ENCODE data around the gene WAC. TPM values are rescaled to one million over a fixed set of nuclear protein-coding genes. Genes with fewer than 3 reads are reported as not detected.
"Not testable (repeated sequence)": the region's sequence is repeated elsewhere in the genome, so short reads cannot be mapped to it uniquely, and the experiment has no call there.

WAC gene
- 125 and 130 TPM in 2 replicates for total RNA-seq (2021)
- Bru-seq, nascent RNA, result percentile 98 among the genes with signal in this experiment
- BruChase-seq, experiment 1, labeled RNA remaining after a 2-hour chase, result percentile 97 among the genes with signal in this experiment
- BruChase-seq, experiment 2, labeled RNA remaining after a 6-hour chase, result percentile 94 among the genes with signal in this experiment
- long read RNA-seq, full-length matches to known transcripts, result 42 of 80 reads
- long read RNA-seq, partial matches to known transcripts, result 15 of 80 reads
- long read RNA-seq, other reads (novel, unspliced or antisense), result 23 of 80 reads

- intact Hi-C loops (cut with micrococcal nuclease; ENCODE audit: unreplicated experiment), result loop anchor here (5.0 kb wide), 1 partner anchor 100 kb away; no protein-coding TSS in a partner anchor
- Histone ChIP-seq H3K4me3 (ENCODE audit: low read depth, low read length, poor library complexity, severe bottlenecking) (peak within 1 kb of the TSS; percentile 76), H3K36me3 (ENCODE audit: insufficient read depth, low read length, poor library complexity, severe bottlenecking) (peaks cover 33% of the 10 kb centered on the region), H3K27ac (ENCODE audit: low read depth, low read length, poor library complexity, severe bottlenecking) (peak within 1 kb of the TSS; percentile 99), H3K9me3 (ENCODE audit: low read depth, low read length, poor library complexity, severe bottlenecking) (no peaks in the 10 kb centered on the region), H3K27me3 (replicated peaks; ENCODE audit: insufficient read depth, low read depth, low read length, poor library complexity) (no peaks in the 10 kb centered on the region), H3K4me1 (ENCODE audit: insufficient read depth, low read length, poor library complexity, severe bottlenecking) (peaks cover 22% of the 10 kb centered on the region)
- BruUV-seq (replicated peaks), result no TSS peak
- ChIA-PET POLR2A (ENCODE audit: low non-redundant PET) (interaction anchor here (0.7 kb wide), 1 partner anchor 96 kb away, joined by 3 read pairs; no protein-coding TSS in a partner anchor), CTCF (no interaction called here)
- peak; percentile 97 for DNase-seq (ENCODE audit: low spot score)
- TF ChIP-seq EZH2 (IDR thresholded peaks at IDR 0.05; ENCODE audit: borderline replicate concordance, low read depth, low read length, poor library complexity, severe bottlenecking) (no peak), CTCF (conservative IDR thresholded peaks at IDR 0.05; ENCODE audit: low read depth, low read length) (no peak)
Observed at GRCh38 chr10:28532337-28533185, at the start of gene WAC. TSS of gene WAC (plus strand) at chr10:28533118. CDS start at chr10:28533580, 462 bp downstream.

- Histone ChIP-seq H3K27ac (ENCODE audit: low read depth, low read length, poor library complexity, severe bottlenecking) (no peak overlapping the region), H3K27me3 (replicated peaks; ENCODE audit: insufficient read depth, low read depth, low read length, poor library complexity) (no peaks in the 10 kb centered on the region), H3K4me3 (ENCODE audit: low read depth, low read length, poor library complexity, severe bottlenecking) (no peak overlapping the region), H3K9me3 (ENCODE audit: low read depth, low read length, poor library complexity, severe bottlenecking) (no peaks in the 10 kb centered on the region), H3K4me1 (ENCODE audit: insufficient read depth, low read length, poor library complexity, severe bottlenecking) (no peaks in the 10 kb centered on the region), H3K36me3 (ENCODE audit: insufficient read depth, low read length, poor library complexity, severe bottlenecking) (no peaks in the 10 kb centered on the region)
- CTCF ChIA-PET, result no interaction called here
- no peak for DNase-seq (ENCODE audit: low spot score)
- TF ChIP-seq CTCF (conservative IDR thresholded peaks at IDR 0.05; ENCODE audit: low read depth, low read length) (no peak), EZH2 (IDR thresholded peaks at IDR 0.05; ENCODE audit: borderline replicate concordance, low read depth, low read length, poor library complexity, severe bottlenecking) (no peak)
- POLR2A ChIA-PET (ENCODE audit: low non-redundant PET), result no interaction called here
- no TSS peak for BruUV-seq (replicated peaks)
- intact Hi-C loops (cut with micrococcal nuclease; ENCODE audit: unreplicated experiment), result no loop called here
Observed at GRCh38 chr10:28489206-28489605, 43.7 kb upstream of the WAC start.

- BruUV-seq (replicated peaks); DNase-seq (ENCODE audit: low spot score); H3K27ac ChIP-seq (ENCODE audit: low read depth, low read length, poor library complexity, severe bottlenecking); CTCF ChIA-PET; H3K27me3 ChIP-seq (replicated peaks; ENCODE audit: insufficient read depth, low read depth, low read length, poor library complexity); H3K4me3 ChIP-seq (ENCODE audit: low read depth, low read length, poor library complexity, severe bottlenecking); H3K9me3 ChIP-seq (ENCODE audit: low read depth, low read length, poor library complexity, severe bottlenecking); H3K36me3 ChIP-seq (ENCODE audit: insufficient read depth, low read length, poor library complexity, severe bottlenecking); intact Hi-C loops (cut with micrococcal nuclease; ENCODE audit: unreplicated experiment); H3K4me1 ChIP-seq (ENCODE audit: insufficient read depth, low read length, poor library complexity, severe bottlenecking): not testable (repeated sequence)
- POLR2A ChIA-PET (ENCODE audit: low non-redundant PET), result interaction anchor here (0.6 kb wide), 1 partner anchor 193 kb away, joined by 3 read pairs; no protein-coding TSS in a partner anchor
Observed at GRCh38 chr10:28490256-28490865, 42.6 kb upstream of the WAC start.

All from A673 (cell line).